ENCODE measurements around the gene INPP5E.

DNA sequence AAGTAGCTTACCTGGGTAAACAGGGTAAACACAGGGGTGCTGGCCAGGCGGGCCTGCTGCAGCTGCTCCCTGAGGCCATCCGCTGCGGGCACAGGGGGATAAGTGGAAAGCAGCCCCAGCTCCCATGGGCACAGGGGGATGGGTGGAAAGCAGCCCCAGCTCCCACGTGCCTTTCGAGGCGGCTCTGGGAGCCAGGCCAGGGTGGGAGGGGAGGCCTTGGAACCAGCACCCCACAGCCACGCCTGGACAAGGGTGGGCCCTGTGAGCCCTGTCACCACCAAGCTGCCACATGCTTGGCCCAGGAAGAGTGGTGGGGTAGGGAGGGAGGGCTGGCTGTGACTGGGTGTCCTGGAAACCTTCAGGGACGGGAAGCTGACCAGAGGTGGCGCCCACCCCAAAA is 58.3 kb downstream of the INPP5E start:
- TF ChIP-seq, protein P1, sequence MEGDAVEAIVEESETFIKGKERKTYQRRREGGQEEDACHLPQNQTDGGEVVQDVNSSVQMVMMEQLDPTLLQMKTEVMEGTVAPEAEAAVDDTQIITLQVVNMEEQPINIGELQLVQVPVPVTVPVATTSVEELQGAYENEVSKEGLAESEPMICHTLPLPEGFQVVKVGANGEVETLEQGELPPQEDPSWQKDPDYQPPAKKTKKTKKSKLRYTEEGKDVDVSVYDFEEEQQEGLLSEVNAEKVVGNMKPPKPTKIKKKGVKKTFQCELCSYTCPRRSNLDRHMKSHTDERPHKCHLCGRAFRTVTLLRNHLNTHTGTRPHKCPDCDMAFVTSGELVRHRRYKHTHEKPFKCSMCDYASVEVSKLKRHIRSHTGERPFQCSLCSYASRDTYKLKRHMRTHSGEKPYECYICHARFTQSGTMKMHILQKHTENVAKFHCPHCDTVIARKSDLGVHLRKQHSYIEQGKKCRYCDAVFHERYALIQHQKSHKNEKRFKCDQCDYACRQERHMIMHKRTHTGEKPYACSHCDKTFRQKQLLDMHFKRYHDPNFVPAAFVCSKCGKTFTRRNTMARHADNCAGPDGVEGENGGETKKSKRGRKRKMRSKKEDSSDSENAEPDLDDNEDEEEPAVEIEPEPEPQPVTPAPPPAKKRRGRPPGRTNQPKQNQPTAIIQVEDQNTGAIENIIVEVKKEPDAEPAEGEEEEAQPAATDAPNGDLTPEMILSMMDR (conservative IDR thresholded peaks at IDR 0.05) = no peak
- no peak for TF ChIP-seq EZH2 (IDR thresholded peaks at IDR 0.05; ENCODE audit: low read depth)

Data from PC-9 (cell line).